GM12878 (cell line): ENCODE data around the gene LEF1. TPM values are rescaled to one million over a fixed set of nuclear protein-coding genes. Genes with fewer than 3 reads are reported as not detected.

Experiments
- ATAC-seq: fragments of 200-7000 bp; cut with Tn5 transposase; 3 replicates; pipeline ENCODE4 v1.9.1; 2020; ENCODE audit warnings: mild to moderate bottlenecking, moderate library complexity
- BruUV-seq: library from RNA; stranded (reverse); fragments of 400-500 nt; replicated peaks from 2 replicates; lab custom pipeline; 2021; lab: Mats Ljungman, UMichigan
- CTCF ChIA-PET: fragments of 300-600 bp; sonication (Branson Sonifier 250); formaldehyde crosslinking; extraction: SDS; loops from one replicate; lab custom pipeline; 2021; ENCODE audit warnings: inconsistent platforms; lab: Yijun Ruan, JAX
- POLR2A ChIA-PET: fragments of 350-600 bp; formaldehyde crosslinking; extraction: SDS; loops from one replicate; lab custom pipeline; 2021; ENCODE audit warnings: inconsistent platforms; lab: Charles Lee
- RAD21 ChIA-PET: fragments of 300-600 bp; sonication (Branson Sonifier 250); formaldehyde crosslinking; loops from one replicate; lab custom pipeline; 2023; ENCODE audit warnings: antibody characterized with exemption; ENCODE audit not compliant: unreplicated experiment; lab: Charles Lee
- SMC1A ChIA-PET: fragments of 300-600 bp; sonication (Branson Sonifier 250); formaldehyde crosslinking; loops from one replicate; lab custom pipeline; 2023; ENCODE audit not compliant: unreplicated experiment, uncharacterized antibody; lab: Charles Lee
- DNase-seq: peaks from one replicate; pipeline ENCODE4 v3.0.0-alpha.2; 2011; ENCODE audit warnings: low read depth, low spot score
- FAIRE-seq: peaks from 3 replicates; lab custom pipeline; 2011; peaks lifted over from hg19 to GRCh38; lab: Jason Lieb, UNC
- H2AFZ ChIP-seq: 2 replicates; pipeline ENCODE4 v1.6.0; 2011; ENCODE audit warnings: low read depth, low read length, control low read depth; ENCODE audit not compliant: control insufficient read depth
- H3K27ac ChIP-seq: 2 replicates; pipeline ENCODE4 v1.5.1; 2011; ENCODE audit warnings: control low read depth; ENCODE audit not compliant: control insufficient read depth, insufficient read depth
- H3K27me3 ChIP-seq, 2 experiments: replicated peaks in 1 of 2; 2 replicates each; pipeline versions ENCODE4 v1.6.0 to v1.6.1; 2011; ENCODE audit warnings: low read length in 1 of 2; ENCODE audit not compliant: control insufficient read depth in 2 of 2, insufficient read depth in 2 of 2
- H3K36me3 ChIP-seq, 2 experiments: 2 replicates each; pipeline ENCODE4 v1.5.1; 2011; ENCODE audit warnings: low read length in 1 of 2; ENCODE audit not compliant: control insufficient read depth in 2 of 2, insufficient read depth in 2 of 2
- H3K4me1 ChIP-seq: 2 replicates; pipeline ENCODE4 v1.6.1; 2011; ENCODE audit warnings: mild to moderate bottlenecking, low read length, moderate library complexity, mixed read lengths; ENCODE audit not compliant: control insufficient read depth, insufficient read depth
- H3K4me2 ChIP-seq: 2 replicates; pipeline ENCODE4 v1.6.0; 2011; ENCODE audit warnings: control low read depth; ENCODE audit not compliant: control insufficient read depth, insufficient read depth
- H3K4me3 ChIP-seq: fragments of 200-600 bp; sonication (generic); 2 replicates; pipeline ENCODE4 v1.5.1; 2016
- H3K79me2 ChIP-seq: 2 replicates; pipeline ENCODE4 v1.6.0; 2011; ENCODE audit warnings: low read length; ENCODE audit not compliant: control insufficient read depth, insufficient read depth
- H3K9ac ChIP-seq: 2 replicates; pipeline ENCODE4 v1.8.0; 2011; ENCODE audit warnings: low read length, control low read depth, mixed read lengths; ENCODE audit not compliant: control insufficient read depth, insufficient read depth
- H3K9me3 ChIP-seq: replicated peaks from 3 replicates; pipeline ENCODE4 v1.5.1; 2011; ENCODE audit warnings: mild to moderate bottlenecking, low read length; ENCODE audit not compliant: control insufficient read depth, insufficient read depth
- H4K20me1 ChIP-seq: 2 replicates; pipeline ENCODE4 v1.6.0; 2011; ENCODE audit not compliant: control insufficient read depth, insufficient read depth
- DPF2 ChIP-seq: fragments of 450-650 bp; IDR thresholded peaks from 2 replicates; pipeline ENCODE4 v1.6.1; 2017; ENCODE audit warnings: mild to moderate bottlenecking
- ETV6 ChIP-seq, 2 experiments: fragments of 450-650 bp in 1 of 2; IDR thresholded peaks in 1 of 2; conservative IDR thresholded peaks in 1 of 2; 2 replicates each; pipeline ENCODE4 v1.6.1; 2014; ENCODE audit warnings: antibody characterized with exemption in 1 of 2, borderline replicate concordance in 1 of 2, low read depth in 1 of 2, mild to moderate bottlenecking in 1 of 2, moderate library complexity in 1 of 2
- GATAD2B ChIP-seq: fragments of 450-650 bp; conservative IDR thresholded peaks from 2 replicates; pipeline ENCODE4 v1.6.1; 2017; ENCODE audit warnings: low read depth, mild to moderate bottlenecking, moderate library complexity
- HSF1 ChIP-seq: fragments of 150-350 bp; IDR thresholded peaks from 2 replicates; pipeline ENCODE4 v1.6.1; 2014; ENCODE audit warnings: mild to moderate bottlenecking, low read depth, low read length
- IRF4 ChIP-seq: IDR thresholded peaks from 2 replicates; pipeline ENCODE4 v1.6.1; 2011; ENCODE audit warnings: low read depth, low read length
- KDM1A ChIP-seq: fragments of 200-600 bp; sonication (generic); IDR thresholded peaks from 2 replicates; pipeline ENCODE4 v1.6.1; 2016; ENCODE audit warnings: borderline replicate concordance
- LARP7 ChIP-seq: fragments of 450-650 bp; IDR thresholded peaks from 2 replicates; pipeline ENCODE4 v1.6.1; 2017; ENCODE audit warnings: mild to moderate bottlenecking
- MEF2B ChIP-seq: fragments of 450-650 bp; IDR thresholded peaks from 2 replicates; pipeline ENCODE4 v1.6.1; 2018; ENCODE audit warnings: mild to moderate bottlenecking, moderate library complexity; ENCODE audit not compliant: partially characterized antibody, poor library complexity, severe bottlenecking
- NR2F1 ChIP-seq: fragments of 450-650 bp; conservative IDR thresholded peaks from 2 replicates; pipeline ENCODE4 v1.6.1; 2017; ENCODE audit warnings: mild to moderate bottlenecking
- POLR2AphosphoS2 ChIP-seq: IDR thresholded peaks from 2 replicates; pipeline ENCODE4 v1.6.1; 2011; ENCODE audit warnings: low read depth, mild to moderate bottlenecking, low read length, improper control_type of control experiment, moderate library complexity
- RBBP5 ChIP-seq: fragments of 200-600 bp; sonication (generic); conservative IDR thresholded peaks from 2 replicates; pipeline ENCODE4 v1.6.1; 2016
- SMAD5 ChIP-seq: IDR thresholded peaks from 2 replicates; pipeline ENCODE4 v1.6.1; 2016; ENCODE audit warnings: antibody characterized with exemption, low read depth
- SUZ12 ChIP-seq: fragments of 200-600 bp; sonication (generic); IDR thresholded peaks from one replicate; pipeline ENCODE4 v1.6.1; 2018; ENCODE audit warnings: antibody characterized with exemption, mild to moderate bottlenecking; ENCODE audit not compliant: unreplicated experiment
- WGBS: methylation state at CpG from one replicate; pipeline ENCODE4 v1.1.6; 2016; ENCODE audit warnings: low lambda C conversion rate; ENCODE audit not compliant: insufficient replicate concordance, insufficient coverage; ENCODE audit errors: missing lambda C conversion rate; 5-methylcytosine and 5-hydroxymethylcytosine counted together
- in situ Hi-C: fragments of 300-500 bp; cut with MboI; formaldehyde crosslinking; loops from 9 replicates; pipeline ENCODE4 v1.14.3; 2018; ENCODE audit warnings: mixed read lengths
- intact Hi-C: fragments of 100-400 bp; cut with micrococcal nuclease; formaldehyde crosslinking; loops from one replicate; pipeline ENCODE4 v1.14.2; 2022; ENCODE audit not compliant: unreplicated experiment
- polyA plus RNA-seq, 11 experiments: library from polyadenylated mRNA; depleted of rRNA in 4 of 11; unstranded in 6 of 11; stranded (reverse) in 5 of 11; fragments of >200 nt; fragmentation: Nextera tagmentation in 4 of 11; fragmentation: Illumina TruSeq in 1 of 11; extraction: Ambion mirVana in 4 of 11; extraction: Trizol in 1 of 11; gene quantifications; 1 replicate in 1 of 11; 2 replicates in 10 of 11; pipeline versions ENCODE4 v1.2.1 to v1.2.3, GENCODE V29; 2011 to 2016; ENCODE audit warnings: inconsistent platforms in 2 of 11, missing spikeins in 2 of 11, low read depth in 1 of 11
- total RNA-seq, 4 experiments: library from RNA; depleted of rRNA in 3 of 4; stranded (reverse); fragments of >200 nt in 3 of 4; fragmentation: Illumina TruSeq in 1 of 4; extraction: Trizol in 1 of 4; gene quantifications; 2 replicates each; pipeline versions ENCODE4 v1.2.1 to v1.2.3, GENCODE V29; 2013 to 2021
- TF ChIP-seq, protein P1 (sequence below): fragments of 450-650 bp; formaldehyde crosslinking; IDR thresholded peaks from 2 replicates; pipeline ENCODE4 v1.4.0; 2022; ENCODE audit warnings: mild to moderate bottlenecking, moderate library complexity

Gene LEF1
- total and polyA plus RNA-seq, 10 of the 15 experiments (the other 5 are each of a cell fraction or from before 2014, with no cell fraction given) = 10.2 to 38.1 (median 19.5) TPM

DNA sequence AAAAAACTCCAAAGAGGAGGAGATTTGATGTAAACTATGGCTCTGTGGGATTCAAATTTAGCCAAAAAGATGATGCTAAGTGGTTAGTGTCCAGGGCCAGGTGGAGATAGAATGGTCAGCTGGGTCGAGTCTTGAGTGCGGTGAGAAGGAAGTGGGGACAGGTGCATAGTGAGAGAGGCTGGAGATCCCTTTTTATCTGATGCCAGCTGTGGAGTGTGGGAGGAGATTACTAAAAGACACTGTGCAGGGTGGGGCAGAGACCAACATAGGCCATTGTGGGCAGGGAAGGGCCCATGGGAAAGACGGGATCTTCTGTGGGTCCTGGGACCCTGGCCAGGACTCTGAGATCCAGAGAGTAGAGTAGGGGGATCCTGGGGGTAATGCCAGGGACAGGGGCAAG, 34.6 kb upstream of the LEF1 start:
- DNase-seq (no peak), ATAC-seq (no peak), FAIRE-seq (no peak)
- no peaks in the 10 kb centered on the region for H4K20me1 ChIP-seq
- intact Hi-C loops = no loop called here
- ChIA-PET RAD21 (no interaction called here), SMC1A (interaction anchor here (0.7 kb wide), 1 partner anchor 192 kb away, joined by 3 read pairs; no protein-coding TSS in a partner anchor), POLR2A (no interaction called here), CTCF (no interaction called here)
- H3K27ac ChIP-seq = no peak overlapping the region
- H2AFZ ChIP-seq = no peak overlapping the region
- no peaks in the 10 kb centered on the region for H3K9me3 ChIP-seq
- H3K27me3 ChIP-seq = no peaks in the 10 kb centered on the region; a peak in 2 of 4 replicates
- H3K4me1 ChIP-seq = no peaks in the 10 kb centered on the region
- H3K79me2 ChIP-seq = no peaks in the 10 kb centered on the region
- H3K4me2 ChIP-seq = no peak overlapping the region
- 10% methylated on average over 3 of the region's 3 CpGs for WGBS
- H3K36me3 ChIP-seq = no peaks in the 10 kb centered on the region
- BruUV-seq = no TSS peak
- in situ Hi-C loops = no loop called here
- TF ChIP-seq SMAD5 (no peak), LARP7 (no peak), POLR2AphosphoS2 (no peak), IRF4 (no peak), KDM1A (no peak), ETV6 (conservative IDR thresholded peaks at IDR 0.05 in 1 of 2, IDR thresholded peaks at IDR 0.05 in 1 of 2; ENCODE audit: borderline replicate concordance in 1 of 2, low read depth in 1 of 2) (no peak), HSF1 (no peak), DPF2 (no peak), RBBP5 (no peak), GATAD2B (no peak), NR2F1 (no peak), SUZ12 (no peak), MEF2B (no peak)
- TF ChIP-seq, protein P1, sequence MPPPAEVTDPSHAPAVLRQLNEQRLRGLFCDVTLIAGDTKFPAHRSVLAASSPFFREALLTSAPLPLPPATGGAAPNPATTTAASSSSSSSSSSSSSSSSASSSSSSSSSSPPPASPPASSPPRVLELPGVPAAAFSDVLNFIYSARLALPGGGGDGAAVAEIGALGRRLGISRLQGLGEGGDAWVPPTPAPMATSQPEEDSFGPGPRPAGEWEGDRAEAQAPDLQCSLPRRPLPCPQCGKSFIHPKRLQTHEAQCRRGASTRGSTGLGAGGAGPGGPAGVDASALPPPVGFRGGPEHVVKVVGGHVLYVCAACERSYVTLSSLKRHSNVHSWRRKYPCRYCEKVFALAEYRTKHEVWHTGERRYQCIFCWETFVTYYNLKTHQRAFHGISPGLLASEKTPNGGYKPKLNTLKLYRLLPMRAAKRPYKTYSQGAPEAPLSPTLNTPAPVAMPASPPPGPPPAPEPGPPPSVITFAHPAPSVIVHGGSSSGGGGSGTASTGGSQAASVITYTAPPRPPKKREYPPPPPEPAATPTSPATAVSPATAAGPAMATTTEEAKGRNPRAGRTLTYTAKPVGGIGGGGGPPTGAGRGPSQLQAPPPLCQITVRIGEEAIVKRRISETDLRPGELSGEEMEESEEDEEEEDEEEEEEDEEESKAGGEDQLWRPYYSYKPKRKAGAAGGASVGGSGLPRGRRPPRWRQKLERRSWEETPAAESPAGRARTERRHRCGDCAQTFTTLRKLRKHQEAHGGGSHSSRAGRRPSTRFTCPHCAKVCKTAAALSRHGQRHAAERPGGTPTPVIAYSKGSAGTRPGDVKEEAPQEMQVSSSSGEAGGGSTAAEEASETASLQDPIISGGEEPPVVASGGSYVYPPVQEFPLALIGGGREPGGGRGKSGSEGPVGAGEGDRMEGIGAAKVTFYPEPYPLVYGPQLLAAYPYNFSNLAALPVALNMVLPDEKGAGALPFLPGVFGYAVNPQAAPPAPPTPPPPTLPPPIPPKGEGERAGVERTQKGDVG = no peak
- H3K9ac ChIP-seq = no peak overlapping the region
- no peak overlapping the region for H3K4me3 ChIP-seq
